HepG2 (cell line): ENCODE measurements around the gene LRRC45. TPM values are rescaled to one million over a fixed set of nuclear protein-coding genes. Genes with fewer than 3 reads are reported as not detected.

Experiments used
- E2F1 ChIP-seq: sonication (generic); formaldehyde crosslinking; IDR thresholded peaks from 2 replicates; pipeline ENCODE4 v1.5.0; 2020; ENCODE audit warnings: missing genetic modification reagents
- E2F5 ChIP-seq: sonication (generic); formaldehyde crosslinking; conservative IDR thresholded peaks from 2 replicates; pipeline ENCODE4 v1.4.0; 2020; ENCODE audit warnings: missing genetic modification reagents
- GABPA ChIP-seq, 2 experiments: IDR thresholded peaks; 2 replicates each; pipeline ENCODE4 v1.6.1; 2011 to 2016; ENCODE audit warnings: low read depth in 2 of 2, low read length in 1 of 2, missing biosample characterization in 1 of 2, missing genetic modification characterization in 1 of 2
- GPN1 ChIP-seq: sonication (generic); formaldehyde crosslinking; IDR thresholded peaks from 2 replicates; pipeline ENCODE4 v1.5.1; 2020; ENCODE audit warnings: missing genetic modification reagents, borderline replicate concordance
- MTA1 ChIP-seq: sonication (generic); formaldehyde crosslinking; IDR thresholded peaks from 2 replicates; pipeline ENCODE4 v1.4.0; 2020; ENCODE audit warnings: missing genetic modification reagents, mild to moderate bottlenecking, borderline replicate concordance
- MXD1 ChIP-seq: sonication (generic); formaldehyde crosslinking; IDR thresholded peaks from 2 replicates; pipeline ENCODE4 v1.4.0; 2020; ENCODE audit warnings: mild to moderate bottlenecking, missing genetic modification reagents
- PTBP1 ChIP-seq: fragments of 200-400 bp; formaldehyde crosslinking; IDR thresholded peaks from 2 replicates; pipeline ENCODE4 v1.6.1; 2018; ENCODE audit warnings: low read length, low read depth; ENCODE audit not compliant: poor library complexity, severe bottlenecking
- RBM22 ChIP-seq: fragments of 200-400 bp; formaldehyde crosslinking; optimal IDR thresholded peaks from 2 replicates; pipeline ENCODE3; 2017; ENCODE audit warnings: mild to moderate bottlenecking, low read length, moderate library complexity
- TAF15 ChIP-seq: fragments of 200-400 bp; formaldehyde crosslinking; IDR thresholded peaks from one replicate; pipeline ENCODE4 v1.6.1; 2018; ENCODE audit warnings: mild to moderate bottlenecking, low read depth, low read length; ENCODE audit not compliant: poor library complexity, severe bottlenecking
- U2AF1 ChIP-seq: fragments of 200-400 bp; formaldehyde crosslinking; optimal IDR thresholded peaks from 2 replicates; pipeline ENCODE3; 2017; ENCODE audit warnings: mild to moderate bottlenecking, low read depth, low read length
- ZBTB33 ChIP-seq: sonication (generic); formaldehyde crosslinking; IDR thresholded peaks from 2 replicates; pipeline ENCODE4 v1.4.0; 2020; ENCODE audit warnings: missing genetic modification reagents
- ZEB1 ChIP-seq: IDR thresholded peaks from 2 replicates; pipeline ENCODE4 v1.6.1; 2012; ENCODE audit warnings: mild to moderate bottlenecking, low read depth, inconsistent platforms; ENCODE audit not compliant: insufficient replicate concordance
- ZMYM2 ChIP-seq: sonication (generic); formaldehyde crosslinking; IDR thresholded peaks from 2 replicates; pipeline ENCODE4 v1.8.0; 2022; ENCODE audit warnings: mild to moderate bottlenecking, missing genetic modification reagents
- ZNF646 ChIP-seq: sonication (generic); formaldehyde crosslinking; IDR thresholded peaks from 2 replicates; pipeline ENCODE4 v1.9.0; 2021; ENCODE audit warnings: mild to moderate bottlenecking, missing genetic modification reagents
- ZNF710 ChIP-seq: sonication (generic); formaldehyde crosslinking; IDR thresholded peaks from 2 replicates; pipeline ENCODE4 v1.5.0; 2020; ENCODE audit warnings: mild to moderate bottlenecking, missing genetic modification reagents, borderline replicate concordance
- ZNF841 ChIP-seq: sonication (generic); formaldehyde crosslinking; IDR thresholded peaks from 2 replicates; pipeline ENCODE4 v1.8.1; 2023; ENCODE audit warnings: missing genetic modification reagents, borderline replicate concordance
- polyA plus RNA-seq, 8 experiments: library from polyadenylated mRNA; depleted of rRNA in 3 of 8; stranded (reverse) in 7 of 8; unstranded in 1 of 8; fragments of >200 nt; fragmentation: Illumina TruSeq in 4 of 8; extraction: Trizol in 4 of 8; gene quantifications; 2 replicates each; pipeline versions ENCODE4 v1.2.1 to v1.2.3, GENCODE V29; 2011 to 2016; ENCODE audit warnings: low read depth in 4 of 8, missing spikeins in 1 of 8, mixed read lengths in 1 of 8; ENCODE audit not compliant: insufficient read depth in 1 of 8
- total RNA-seq, 5 experiments: library from RNA; depleted of rRNA; stranded (reverse); fragments of >200 nt; fragmentation: Illumina TruSeq; extraction: Trizol; gene quantifications; 2 replicates each; pipeline ENCODE4 v1.2.3, GENCODE V29; 2016; ENCODE audit warnings: low read depth in 1 of 5

LRRC45 gene
- total and polyA plus RNA-seq, 2 of the 13 experiments (the other 11 are each of a cell fraction or from before 2014, with no cell fraction given) = 11.6 to 48.1 TPM

GRCh38 chr17:82037889-82038195 is 14.7 kb downstream of the LRRC45 start (continued):
- TF ChIP-seq ZBTB33 (CRISPR knock-in tag) (no peak), ZNF646 (CRISPR knock-in tag) (no peak), ZMYM2 (no peak), PTBP1 (no peak), TAF15 (no peak), U2AF1 (no peak), E2F1 (no peak), E2F5 (no peak), ZNF710 (no peak), GABPA (IDR thresholded peaks at IDR 0.05; ENCODE audit: low read depth, low read length) (no peak), GABPA (CRISPR knock-in tag; IDR thresholded peaks at IDR 0.05; ENCODE audit: low read depth) (no peak), MXD1 (CRISPR knock-in tag) (no peak), GPN1 (CRISPR knock-in tag) (no peak), RBM22 (no peak), ZEB1 (peak; percentile 19), MTA1 (CRISPR knock-in tag) (no peak), ZNF841 (CRISPR knock-in tag) (no peak)
